ENCODE measurements around the gene ACTRT2.
A peak's percentile ranks its signal among the peaks of the same experiment; 100 is the strongest.

Gene ACTRT2

GRCh38 chr1:3007298-3008147, 13.7 kb upstream of the ACTRT2 start:
- no peak for TF ChIP-seq CTCF (conservative IDR thresholded peaks at IDR 0.05)
- H3K27ac ChIP-seq: no peak overlapping the region

GRCh38 chr1:3009021-3009420, 12.2 kb upstream of the ACTRT2 start:
- H3K27ac ChIP-seq: no peak overlapping the region
- TF ChIP-seq CTCF (conservative IDR thresholded peaks at IDR 0.05): no peak

GRCh38 chr1:3009556-3009955, 11.7 kb upstream of the ACTRT2 start:
- TF ChIP-seq CTCF (conservative IDR thresholded peaks at IDR 0.05): no peak
- no peak overlapping the region for H3K27ac ChIP-seq

GRCh38 chr1:3011127-3011526, 10.1 kb upstream of the ACTRT2 start:
- no peak overlapping the region for H3K27ac ChIP-seq
- TF ChIP-seq CTCF (conservative IDR thresholded peaks at IDR 0.05): no peak

- H3K27ac ChIP-seq: no peak overlapping the region
- TF ChIP-seq CTCF (conservative IDR thresholded peaks at IDR 0.05): no peak
These were observed 9.4 kb upstream of the ACTRT2 start for GRCh38 chr1:3011631-3012455.

GRCh38 chr1:3012456-3013291, 8.6 kb upstream of the ACTRT2 start:
- H3K27ac ChIP-seq: no peak overlapping the region
- peak; percentile 94 for TF ChIP-seq CTCF (conservative IDR thresholded peaks at IDR 0.05)

All from VCaP (cell line).